GM23338 (cell line): ENCODE results near the gene CTDSP1. TPM values are rescaled to one million over a fixed set of nuclear protein-coding genes. Genes with fewer than 3 reads are reported as not detected.

ENCODE experiments used
- ATAC-seq: fragments of 200-7000 bp; cut with Tn5 transposase; 3 replicates; pipeline ENCODE4 v1.9.1; 2020
- DNase-seq: peaks from one replicate; pipeline ENCODE4 v3.0.0-alpha.2; 2015; ENCODE audit warnings: low spot score
- H2AFZ ChIP-seq: fragments of 200-600 bp; sonication (generic); 2 replicates; pipeline ENCODE4 v1.8.0; 2016; ENCODE audit warnings: antibody characterized with exemption, mild to moderate bottlenecking, moderate library complexity
- H3F3A ChIP-seq: fragments of 200-600 bp; sonication (generic); replicated peaks from 2 replicates; pipeline ENCODE4 v1.8.0; 2017; ENCODE audit warnings: antibody characterized with exemption, mixed run types, low read depth
- H3K27ac ChIP-seq: fragments of 200-600 bp; sonication (generic); 2 replicates; pipeline ENCODE4 v1.6.1; 2016; ENCODE audit warnings: low read depth
- H3K27me3 ChIP-seq: fragments of 200-600 bp; sonication (generic); 2 replicates; pipeline ENCODE4 v1.8.0; 2016; ENCODE audit warnings: mild to moderate bottlenecking, mixed run types, moderate library complexity; ENCODE audit not compliant: insufficient read depth
- H3K36me3 ChIP-seq: fragments of 200-600 bp; sonication (generic); 2 replicates; pipeline ENCODE4 v1.8.0; 2016; ENCODE audit warnings: mild to moderate bottlenecking; ENCODE audit not compliant: insufficient read depth
- H3K4me1 ChIP-seq: fragments of 200-600 bp; sonication (generic); 2 replicates; pipeline ENCODE4 v1.8.0; 2016; ENCODE audit warnings: mild to moderate bottlenecking, moderate library complexity; ENCODE audit not compliant: insufficient read depth
- H3K4me2 ChIP-seq: fragments of 200-600 bp; sonication (generic); 2 replicates; pipeline ENCODE4 v1.7.1; 2017; ENCODE audit warnings: mixed run types
- H3K4me3 ChIP-seq: fragments of 200-600 bp; sonication (generic); 2 replicates; pipeline ENCODE4 v1.6.1; 2016; ENCODE audit warnings: mixed run types
- H3K79me2 ChIP-seq: fragments of 200-600 bp; sonication (generic); replicated peaks from 2 replicates; pipeline ENCODE4 v1.8.0; 2017; ENCODE audit warnings: mild to moderate bottlenecking; ENCODE audit not compliant: insufficient read depth
- H3K9me2 ChIP-seq: fragments of 200-600 bp; sonication (generic); 2 replicates; pipeline ENCODE4 v1.8.0; 2017; ENCODE audit not compliant: insufficient read depth
- H4K20me1 ChIP-seq: fragments of 200-600 bp; sonication (generic); replicated peaks from 2 replicates; pipeline ENCODE4 v1.8.0; 2017; ENCODE audit warnings: mild to moderate bottlenecking; ENCODE audit not compliant: insufficient read depth
- H3K27ac Mint-ChIP-seq: 2 replicates; pipeline ENCODE4 v1.8.0; 2020; ENCODE audit warnings: inconsistent platforms, mild to moderate bottlenecking, moderate library complexity, mixed read lengths
- H3K27me3 Mint-ChIP-seq: 3 replicates; pipeline ENCODE4 v1.8.0; 2022; ENCODE audit warnings: low read depth, mild to moderate bottlenecking, moderate library complexity, mixed read lengths, inconsistent platforms; ENCODE audit not compliant: insufficient read depth, poor library complexity
- H3K36me3 Mint-ChIP-seq: 3 replicates; pipeline ENCODE4 v1.8.0; 2021; ENCODE audit warnings: low read depth, mild to moderate bottlenecking, inconsistent platforms, moderate library complexity, mixed read lengths
- H3K4me1 Mint-ChIP-seq: 3 replicates; pipeline ENCODE4 v1.8.0; 2020; ENCODE audit warnings: mild to moderate bottlenecking, inconsistent platforms, mixed read lengths
- H3K4me3 Mint-ChIP-seq: 3 replicates; pipeline ENCODE4 v1.8.0; 2021; ENCODE audit warnings: moderate library complexity, mild to moderate bottlenecking, inconsistent platforms, mixed read lengths
- H3K9me3 Mint-ChIP-seq: 3 replicates; pipeline ENCODE4 v1.8.0; 2020; ENCODE audit warnings: moderate library complexity, mild to moderate bottlenecking, inconsistent platforms, mixed read lengths
- CREB1 ChIP-seq: fragments of 250-450 bp; sonication (Bioruptor Pico); IDR thresholded peaks from 2 replicates; pipeline ENCODE4 v1.5.0; 2020; ENCODE audit warnings: low read depth, mild to moderate bottlenecking, moderate library complexity
- CTCF ChIP-seq, 2 experiments: fragments of 200-600 bp in 1 of 2; sonication (generic) in 1 of 2; conservative IDR thresholded peaks; 2 replicates each; pipeline versions ENCODE4 v1.5.1 to v1.6.1; 2016 to 2017; ENCODE audit warnings: antibody characterized with exemption in 2 of 2, low read depth in 2 of 2, mild to moderate bottlenecking in 2 of 2, moderate library complexity in 1 of 2
- EZH2 ChIP-seq: fragments of 200-600 bp; sonication (generic); IDR thresholded peaks from one replicate; pipeline ENCODE4 v1.8.0; 2017; ENCODE audit warnings: antibody characterized with exemption, mild to moderate bottlenecking, low read depth; ENCODE audit not compliant: unreplicated experiment
- EZH2phosphoT487 ChIP-seq: fragments of 200-600 bp; sonication (generic); IDR thresholded peaks from one replicate; pipeline ENCODE4 v1.8.1; 2018; ENCODE audit warnings: antibody characterized with exemption; ENCODE audit not compliant: unreplicated experiment
- JUNB ChIP-seq: IDR thresholded peaks from one replicate; pipeline ENCODE4 v1.6.1; 2016; ENCODE audit warnings: antibody characterized with exemption; ENCODE audit not compliant: unreplicated experiment
- NANOG ChIP-seq: IDR thresholded peaks from 2 replicates; pipeline ENCODE4 v1.6.1; 2016; ENCODE audit warnings: antibody characterized with exemption, borderline replicate concordance
- POLR2AphosphoS5 ChIP-seq: IDR thresholded peaks from 2 replicates; pipeline ENCODE4 v1.6.1; 2016; ENCODE audit warnings: antibody characterized with exemption, low read depth
- REST ChIP-seq: IDR thresholded peaks from one replicate; pipeline ENCODE4 v1.6.1; 2018; ENCODE audit warnings: antibody characterized with exemption; ENCODE audit not compliant: unreplicated experiment
- ZNF114 ChIP-seq: fragments of 250-450 bp; sonication (Bioruptor Pico); IDR thresholded peaks from 2 replicates; pipeline ENCODE4 v1.5.0; 2020; ENCODE audit warnings: mild to moderate bottlenecking, moderate library complexity
- ZNF331 ChIP-seq: fragments of 250-450 bp; sonication (Bioruptor Pico); IDR thresholded peaks from 2 replicates; pipeline ENCODE4 v1.5.0; 2020; ENCODE audit warnings: low read depth, mild to moderate bottlenecking, moderate library complexity
- polyA plus RNA-seq: library from polyadenylated mRNA; unstranded; fragments of >200 nt; fragmentation: Nextera tagmentation; extraction: Ambion mirVana; gene quantifications from 2 replicates; pipeline ENCODE4 v1.2.1, GENCODE V29; 2016
- total RNA-seq: library from RNA; depleted of rRNA; stranded (reverse); fragments of >200 nt; shearing (Covaris generic); gene quantifications from 2 replicates; pipeline ENCODE4 v1.2.3, GENCODE V29; 2014
- TF ChIP-seq, protein P1 (sequence below): IDR thresholded peaks from 2 replicates; pipeline ENCODE4 v1.6.1; 2016; ENCODE audit warnings: antibody characterized with exemption

The CTDSP1 gene
- total and polyA plus RNA-seq, 2 experiments from 2014 or later, result 6.7 to 21.8 TPM

DNA sequence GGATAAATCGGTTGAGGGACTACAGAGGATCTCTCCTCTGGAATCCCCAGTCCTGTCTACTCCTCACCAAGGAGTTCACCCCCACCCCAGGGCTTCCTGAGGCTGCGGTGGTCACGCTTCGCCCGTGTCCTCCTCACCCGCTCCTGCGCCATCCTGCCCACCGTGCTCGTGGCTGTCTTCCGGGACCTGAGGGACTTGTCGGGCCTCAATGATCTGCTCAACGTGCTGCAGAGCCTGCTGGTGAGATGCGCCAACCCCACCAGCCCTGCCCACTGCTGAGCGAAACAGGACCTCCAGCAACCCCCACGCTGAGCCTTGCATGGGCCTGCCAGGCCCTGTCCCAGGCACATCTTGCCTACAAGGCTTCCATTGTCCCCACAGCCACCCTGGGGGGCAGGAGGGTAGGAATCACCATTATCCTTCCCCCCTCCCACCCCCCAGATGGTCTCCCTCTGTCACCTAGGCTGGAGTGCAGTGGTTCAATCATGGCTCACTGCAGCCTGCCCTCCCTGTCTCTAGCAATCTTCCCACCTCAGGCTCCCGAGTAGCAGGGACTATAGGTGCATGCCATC, 6.7 kb upstream of the CTDSP1 start (continued):
- TF ChIP-seq REST, result no peak
- TF ChIP-seq JUNB, result no peak
- TF ChIP-seq ZNF114, result no peak
- TF ChIP-seq POLR2AphosphoS5, result no peak
- no peak for TF ChIP-seq EZH2phosphoT487
- no peak for TF ChIP-seq CREB1
- TF ChIP-seq NANOG, result no peak

- H3K4me1 ChIP-seq, result peaks cover 19% of the 10 kb centered on the region; the same call in 1 of the 2 replicates
- Mint-ChIP-seq H3K27ac (no peak overlapping the region), H3K9me3 (no peaks in the 10 kb centered on the region), H3K4me1 (peaks cover 27% of the 10 kb centered on the region; the same call in 2 of the 3 replicates), H3K27me3 (peaks cover 48% of the 10 kb centered on the region), H3K36me3 (no peaks in the 10 kb centered on the region), H3K4me3 (no peak overlapping the region)
- H3K4me2 ChIP-seq, result no peak overlapping the region
- H2AFZ ChIP-seq, result peak overlapping the region; percentile 59
- no peaks in the 10 kb centered on the region for H4K20me1 ChIP-seq
- no peaks in the 10 kb centered on the region for H3K9me2 ChIP-seq
- H3K27ac ChIP-seq, result no peak overlapping the region
- H3K27me3 ChIP-seq, result peaks cover 31% of the 10 kb centered on the region
- ATAC-seq, result peak; percentile 1; the same call in 1 of the 3 replicates
- no peak overlapping the region for H3K4me3 ChIP-seq
- H3F3A ChIP-seq, result 0 out of 2 replicates have a peak, but pooled peaks cover 3% of the 10 kb centered on the region
- no peak for DNase-seq
- H3K36me3 ChIP-seq, result no peaks in the 10 kb centered on the region
- no peaks in the 10 kb centered on the region for H3K79me2 ChIP-seq
- no peak for TF ChIP-seq NANOG
- no peak for TF ChIP-seq CTCF (conservative IDR thresholded peaks at IDR 0.05; ENCODE audit: low read depth in 2 of 2)
- no peak for TF ChIP-seq EZH2phosphoT487
- TF ChIP-seq EZH2, result no peak
- TF ChIP-seq, protein P1, sequence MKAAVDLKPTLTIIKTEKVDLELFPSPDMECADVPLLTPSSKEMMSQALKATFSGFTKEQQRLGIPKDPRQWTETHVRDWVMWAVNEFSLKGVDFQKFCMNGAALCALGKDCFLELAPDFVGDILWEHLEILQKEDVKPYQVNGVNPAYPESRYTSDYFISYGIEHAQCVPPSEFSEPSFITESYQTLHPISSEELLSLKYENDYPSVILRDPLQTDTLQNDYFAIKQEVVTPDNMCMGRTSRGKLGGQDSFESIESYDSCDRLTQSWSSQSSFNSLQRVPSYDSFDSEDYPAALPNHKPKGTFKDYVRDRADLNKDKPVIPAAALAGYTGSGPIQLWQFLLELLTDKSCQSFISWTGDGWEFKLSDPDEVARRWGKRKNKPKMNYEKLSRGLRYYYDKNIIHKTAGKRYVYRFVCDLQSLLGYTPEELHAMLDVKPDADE, result no peak
- no peak for TF ChIP-seq ZNF114
- TF ChIP-seq ZNF331 (CRISPR knock-in tag), result no peak
- TF ChIP-seq POLR2AphosphoS5, result no peak
- TF ChIP-seq REST, result no peak
- TF ChIP-seq JUNB, result no peak
Observed at GRCh38 chr2:218393750-218394290, 5.8 kb upstream of the CTDSP1 start.
